ENCODE measurements around the gene RTRAF. TPM values are rescaled to one million over a fixed set of nuclear protein-coding genes. Genes with fewer than 3 reads are reported as not detected.

Gene RTRAF
- polyA plus RNA-seq, 4 donors, result 243 to 307 (median 264) TPM

DNA sequence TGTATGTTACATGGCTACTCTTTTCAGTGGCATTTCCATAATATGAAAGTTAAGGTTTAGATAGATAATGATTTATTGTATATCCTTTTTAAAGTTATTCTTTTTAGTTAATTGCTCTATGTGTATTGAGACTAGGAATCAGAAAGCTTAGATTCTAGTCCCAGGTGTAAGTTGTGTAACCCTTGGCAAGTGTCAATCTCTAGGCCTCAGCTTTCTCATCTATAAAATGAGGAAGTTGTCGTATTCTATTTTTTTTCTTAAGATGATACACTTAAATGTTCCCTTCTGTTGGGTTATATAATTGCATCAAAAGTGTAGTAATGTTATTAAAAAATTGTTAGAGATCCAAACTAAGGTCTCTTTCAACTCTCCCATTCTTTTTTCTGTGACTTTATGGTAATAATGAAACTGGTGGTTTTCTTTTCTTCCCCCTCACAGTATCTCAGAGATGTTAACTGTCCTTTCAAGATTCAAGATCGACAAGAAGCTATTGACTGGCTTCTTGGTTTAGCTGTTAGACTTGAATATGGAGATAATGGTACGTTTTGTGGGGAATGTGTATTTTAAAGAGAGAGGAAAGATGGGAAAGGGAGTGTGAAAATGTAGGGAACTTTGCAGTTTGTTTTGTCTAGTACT, 4.1 kb downstream of the RTRAF start:
- DNase-seq (ENCODE audit: low read depth in 4 of 4, low spot score in 2 of 4), result no peak

DNA sequence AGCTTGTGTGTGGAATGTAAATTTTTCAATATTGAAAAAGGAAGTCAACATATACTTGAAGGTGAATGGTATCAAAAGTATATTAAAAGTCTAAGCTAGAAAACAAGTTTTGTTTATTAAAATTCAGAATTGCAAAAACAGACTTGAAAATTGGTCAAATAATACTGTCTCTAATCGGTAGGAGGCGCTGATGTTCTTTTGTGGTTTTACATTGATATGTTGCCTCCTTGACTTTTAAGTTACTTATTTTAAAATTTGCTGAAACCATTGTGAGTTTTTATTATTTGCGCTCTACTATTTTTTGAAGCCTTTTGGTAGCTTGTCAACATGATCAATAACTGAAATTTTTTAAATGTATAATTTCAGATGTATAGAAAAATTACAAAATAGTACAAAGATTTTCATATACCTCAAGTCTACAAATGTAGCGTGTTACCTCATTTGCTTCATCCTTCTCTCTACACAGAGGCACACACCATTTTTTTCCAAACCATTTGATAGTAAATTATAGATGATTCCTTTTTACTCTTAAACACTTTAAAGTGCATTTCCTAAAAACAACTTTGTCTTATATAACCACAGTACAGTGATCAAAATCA, 6.9 kb downstream of the RTRAF start:
- DNase-seq (ENCODE audit: low read depth in 4 of 4, low spot score in 2 of 4), result no peak

DNA sequence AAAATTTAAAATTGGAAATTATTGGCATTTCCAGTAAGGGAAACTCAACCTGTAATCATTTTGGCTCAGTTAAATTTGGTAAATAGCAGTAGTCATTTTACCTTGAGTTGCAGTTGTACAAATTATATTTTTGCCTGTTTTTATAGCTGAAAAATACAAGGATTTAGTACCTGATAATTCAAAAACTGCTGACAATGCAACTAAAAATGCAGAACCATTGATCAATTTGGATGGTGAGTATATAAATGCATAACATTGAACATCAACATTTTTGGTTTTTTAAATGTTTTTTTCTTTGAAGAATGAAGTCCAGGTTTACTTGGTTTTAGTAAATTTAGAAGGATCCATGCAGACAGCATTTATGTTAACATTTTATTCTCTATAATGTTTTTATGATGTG, 9.0 kb downstream of the RTRAF start:
- no peak for DNase-seq (ENCODE audit: low read depth in 4 of 4, low spot score in 2 of 4)

DNA sequence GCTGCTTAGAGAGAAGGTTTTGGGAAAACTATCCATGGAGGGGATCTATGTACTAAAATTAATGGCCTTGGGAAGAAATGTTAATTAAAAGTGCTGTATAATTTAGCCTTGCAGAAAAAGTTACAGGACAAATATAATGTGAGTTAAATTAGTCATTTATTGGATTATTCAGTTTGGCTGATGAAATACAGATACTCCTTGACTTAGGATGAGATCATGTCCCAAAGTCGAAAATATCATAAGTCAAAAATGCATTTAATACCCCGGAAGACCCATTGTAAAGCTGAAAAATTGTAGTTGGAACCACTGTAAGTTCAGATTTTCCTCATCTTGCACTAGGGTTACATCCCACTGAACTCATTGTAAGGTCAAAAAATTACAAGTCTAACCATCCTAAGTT, 9.7 kb downstream of the RTRAF start:
- no peak for DNase-seq (ENCODE audit: low read depth in 4 of 4, low spot score in 2 of 4)

DNA sequence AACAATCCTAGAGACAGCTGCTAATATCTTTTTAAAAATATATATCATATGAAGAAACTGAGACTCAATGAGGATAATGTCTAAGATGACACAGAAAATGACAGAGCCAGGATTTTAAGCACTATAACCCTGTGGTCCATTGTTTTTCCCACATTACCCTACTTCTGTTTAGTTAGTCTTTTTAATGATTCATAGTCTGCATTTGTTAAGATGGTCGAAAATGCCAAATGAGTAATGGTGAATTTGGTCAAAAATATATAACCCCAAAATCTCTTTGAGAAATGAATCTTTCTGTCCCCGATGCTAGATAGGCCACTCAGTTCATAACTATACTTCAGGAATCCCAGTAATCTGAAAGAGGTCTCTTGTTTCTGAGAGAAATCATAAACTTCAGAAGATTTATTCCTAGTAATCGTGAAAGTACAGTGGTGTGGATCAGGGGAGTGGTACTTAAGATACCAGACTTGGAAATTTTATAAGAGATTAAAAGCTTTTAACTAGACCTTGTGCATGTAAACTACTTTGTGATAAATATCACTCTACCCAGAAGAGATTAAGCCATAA, 10.8 kb downstream of the RTRAF start:
- DNase-seq (ENCODE audit: low read depth in 4 of 4, low spot score in 2 of 4), result no peak

DNA sequence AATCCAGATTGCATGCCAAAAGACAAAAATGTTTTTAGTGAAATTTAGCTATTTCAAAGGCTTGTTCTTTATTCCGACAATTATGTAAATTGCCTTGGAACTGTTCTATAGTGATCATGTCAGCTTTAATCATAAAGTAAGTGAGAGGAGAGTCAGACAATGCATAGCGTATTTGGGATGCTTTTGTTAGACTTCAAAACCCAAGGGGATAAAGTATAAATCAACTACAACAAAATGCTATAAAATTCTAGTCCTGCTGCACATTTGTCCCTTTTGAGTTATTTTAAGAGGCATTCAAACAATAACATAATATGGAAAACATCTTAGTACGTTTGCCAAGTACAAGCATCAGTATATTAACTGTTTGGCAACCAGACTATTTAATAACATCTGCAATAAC, 11.3 kb downstream of the RTRAF start:
- no peak for DNase-seq (ENCODE audit: low read depth in 4 of 4, low spot score in 2 of 4)

DNA sequence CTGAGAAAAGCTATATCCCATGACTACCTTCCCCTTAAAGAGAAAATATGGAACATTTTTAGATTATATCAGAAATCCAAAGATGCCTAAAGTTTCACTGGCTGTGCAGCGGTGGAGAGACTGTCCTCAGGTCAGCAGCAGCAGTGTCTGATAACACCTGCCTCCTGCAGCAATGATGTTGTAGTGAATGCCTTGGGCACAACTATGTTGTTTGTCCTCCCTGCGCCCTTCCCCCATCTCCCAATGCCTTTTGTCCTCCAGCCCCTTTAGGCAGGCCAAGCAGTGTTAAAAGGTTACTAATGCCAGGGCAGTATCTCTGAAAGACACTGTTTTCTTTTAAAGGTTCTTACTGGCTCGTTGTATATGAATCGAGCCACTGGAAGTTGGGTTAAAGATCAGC, 13.2 kb downstream of the RTRAF start:
- no peak for DNase-seq (ENCODE audit: low read depth in 4 of 4, low spot score in 2 of 4)

DNA sequence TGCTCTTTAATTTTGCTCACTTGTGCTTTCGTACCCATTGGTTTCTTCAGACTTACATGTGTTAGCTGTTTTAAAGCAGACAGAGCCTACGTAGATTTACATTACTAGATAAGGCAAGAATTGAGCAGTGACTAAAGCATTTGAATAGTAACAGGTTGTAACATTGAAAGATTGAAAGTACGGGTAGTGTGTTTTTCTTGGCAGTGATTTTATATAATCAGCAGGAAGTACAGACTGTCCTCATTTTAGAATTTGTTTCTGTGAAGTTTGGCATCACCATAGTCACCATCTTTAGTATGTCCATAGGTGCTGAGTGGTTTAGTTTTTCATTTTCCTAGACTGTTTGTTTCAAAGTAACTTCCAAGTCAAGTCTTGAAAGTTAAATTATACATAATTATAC, 14.0 kb downstream of the RTRAF start:
- DNase-seq (ENCODE audit: low read depth in 4 of 4, low spot score in 2 of 4), result no peak

DNA sequence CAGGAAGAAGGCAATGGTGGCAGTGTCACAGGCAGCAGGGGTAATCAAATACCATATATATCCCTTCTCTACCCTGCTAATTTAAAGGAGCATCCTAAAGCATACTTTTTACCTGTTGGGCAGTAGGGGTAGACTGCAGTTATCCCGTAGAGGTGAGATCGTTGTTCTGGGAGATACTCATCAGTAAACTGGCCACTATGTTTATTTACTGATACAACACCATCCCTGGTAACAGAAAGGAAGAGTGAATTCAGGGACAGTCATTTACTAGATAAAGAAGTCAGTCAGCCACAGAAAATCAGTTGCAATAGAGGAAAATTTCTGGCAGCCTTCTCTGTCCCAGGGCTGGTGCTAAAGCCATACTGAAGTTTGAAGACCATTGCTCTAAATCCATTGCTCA, 16.3 kb downstream of the RTRAF start:
- DNase-seq (ENCODE audit: low read depth in 4 of 4, low spot score in 2 of 4), result no peak

DNA sequence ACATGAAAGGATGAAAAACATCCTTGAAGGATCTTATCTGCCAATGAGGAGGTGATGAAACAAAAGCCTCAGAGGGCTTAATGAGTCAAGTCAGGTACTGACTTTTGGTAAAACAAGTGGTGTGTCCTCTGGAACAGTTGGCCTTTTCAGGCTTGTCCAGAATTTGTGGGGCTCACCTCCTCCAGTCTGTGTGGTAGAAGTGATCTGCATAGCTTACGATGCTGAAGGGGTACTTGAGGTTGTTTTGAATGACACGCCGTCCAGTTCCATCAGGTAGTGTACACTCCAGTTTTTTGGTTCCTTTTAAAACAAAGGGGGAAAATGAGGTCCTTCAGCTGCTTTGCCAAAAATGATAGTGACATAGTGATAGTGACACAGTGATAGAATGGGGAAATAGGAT, 17.0 kb downstream of the RTRAF start:
- no peak for DNase-seq (ENCODE audit: low read depth in 4 of 4, low spot score in 2 of 4)

DNA sequence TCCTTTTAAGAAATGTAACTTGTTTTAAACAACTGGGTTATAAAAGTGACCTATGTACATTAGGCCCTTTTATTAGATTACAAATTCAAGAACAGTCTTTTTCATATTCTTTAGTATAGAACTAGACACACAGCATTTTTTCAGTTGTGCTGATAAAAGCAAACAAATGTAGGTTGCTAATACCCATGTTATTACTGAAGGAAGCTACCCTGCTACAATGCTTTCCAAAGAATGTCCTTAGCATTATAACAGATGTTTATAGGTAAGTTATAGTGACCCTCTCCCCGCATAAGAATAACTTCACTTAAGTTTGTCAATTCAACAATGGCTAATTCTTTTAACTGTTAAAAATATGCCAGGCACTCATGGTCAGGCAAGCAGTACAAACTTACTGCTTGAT, 17.9 kb downstream of the RTRAF start:
- no peak for DNase-seq (ENCODE audit: low read depth in 4 of 4, low spot score in 2 of 4)

DNA sequence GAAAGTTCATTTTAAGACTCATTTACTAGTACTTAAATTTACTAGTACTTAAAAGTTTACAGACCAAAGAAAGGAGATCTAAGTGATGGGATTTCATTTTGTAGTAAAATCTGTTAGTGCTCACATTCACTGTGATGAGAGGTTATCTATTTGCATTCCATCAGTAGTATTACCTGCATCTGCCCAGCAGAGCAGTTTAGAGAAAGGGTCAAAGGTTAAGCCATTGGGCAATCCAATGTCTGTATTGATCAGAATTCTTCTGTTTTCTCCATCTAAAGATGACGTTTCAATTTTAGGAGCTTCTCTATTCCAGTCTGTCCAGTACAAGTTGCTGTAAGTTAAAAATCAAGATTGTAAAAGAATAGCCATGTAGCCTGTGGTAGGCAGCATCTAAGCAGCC, 18.3 kb downstream of the RTRAF start:
- no peak for DNase-seq (ENCODE audit: low read depth in 4 of 4, low spot score in 2 of 4)

DNA sequence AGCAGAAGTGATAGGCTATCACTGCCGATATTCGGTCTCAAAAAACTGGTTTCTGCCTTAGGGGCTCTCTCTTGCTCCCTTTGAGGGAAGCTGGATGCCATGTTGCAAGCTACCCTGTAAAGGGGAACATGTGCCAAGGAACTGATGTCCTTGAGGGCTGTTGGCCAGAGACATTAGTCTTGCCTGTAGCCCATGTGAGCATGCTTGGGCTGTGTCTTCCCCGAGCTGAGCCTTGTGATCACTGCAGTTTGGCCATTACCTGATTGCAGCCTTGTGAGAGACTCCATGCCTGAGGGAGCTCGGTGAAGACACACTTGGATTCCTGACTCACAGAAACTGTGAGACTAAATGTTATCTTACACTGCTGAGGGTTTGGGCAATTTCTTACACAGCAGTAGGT, 18.8 kb downstream of the RTRAF start:
- DNase-seq (ENCODE audit: low read depth in 4 of 4, low spot score in 2 of 4), result no peak

DNA sequence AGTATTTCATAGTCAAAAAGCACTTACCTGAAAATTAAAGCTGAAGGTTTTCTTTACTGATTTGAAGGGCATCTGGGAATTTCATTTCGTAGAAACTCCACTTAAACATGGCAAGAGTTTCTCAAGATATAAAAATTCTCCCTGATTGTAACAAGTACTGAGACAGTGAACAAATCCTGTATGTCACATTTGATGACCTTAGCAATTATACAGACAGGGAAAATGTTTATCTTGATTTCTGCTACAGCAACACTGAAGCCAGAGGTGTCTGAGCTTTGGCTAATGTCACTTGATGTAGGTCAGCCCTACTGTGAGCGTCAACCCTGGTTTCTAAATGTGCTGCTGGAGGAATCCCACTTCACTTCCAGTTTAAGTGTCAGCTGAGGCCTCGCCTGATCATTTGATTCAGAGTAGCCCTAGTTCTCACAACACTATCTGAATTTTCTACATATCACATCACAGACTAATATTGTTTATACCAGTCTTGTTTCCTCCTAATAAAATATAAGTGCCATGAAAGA, 20.9 kb downstream of the RTRAF start:
- no peak for DNase-seq (ENCODE audit: low read depth in 4 of 4, low spot score in 2 of 4)

DNA sequence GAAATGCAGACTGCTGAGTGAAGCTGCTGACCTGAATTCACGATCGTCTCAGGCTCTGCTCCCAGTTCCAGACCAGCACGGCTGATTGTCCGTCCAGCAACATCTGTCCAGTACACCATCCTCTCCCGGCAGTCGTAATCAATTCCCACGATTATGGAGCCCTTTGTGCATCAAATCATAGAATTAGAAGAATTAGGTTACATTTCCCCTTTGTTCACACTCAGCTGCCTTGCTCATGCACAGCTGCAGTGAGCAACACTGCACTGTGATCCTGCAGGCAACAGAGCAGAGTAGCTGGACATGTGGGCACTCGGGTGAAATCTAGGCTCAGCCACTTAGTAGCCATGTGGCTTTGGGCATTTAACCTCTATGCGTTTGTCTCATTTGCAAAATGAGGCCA, 22.2 kb downstream of the RTRAF start:
- DNase-seq (ENCODE audit: low read depth in 4 of 4, low spot score in 2 of 4), result no peak

DNA sequence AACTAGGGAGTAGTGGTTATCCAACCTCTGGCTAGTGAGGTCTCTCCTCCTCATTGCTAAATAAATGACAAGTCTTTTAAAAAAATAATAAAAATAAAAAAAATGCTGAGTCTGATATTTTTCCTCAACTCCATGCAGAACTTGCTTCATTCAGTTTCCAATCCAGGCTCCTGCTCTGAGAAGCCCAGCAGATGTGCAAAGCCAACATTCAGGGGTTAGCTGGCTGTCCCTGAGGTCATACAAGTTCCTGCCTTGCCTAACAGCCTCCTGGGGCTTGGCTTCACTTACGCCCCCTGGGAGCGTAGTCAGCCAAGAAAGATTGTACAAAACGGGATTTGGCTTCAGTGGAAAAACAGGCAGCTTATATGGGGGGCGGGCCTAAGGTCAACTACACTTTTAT, 23.3 kb downstream of the RTRAF start:
- DNase-seq (ENCODE audit: low read depth in 4 of 4, low spot score in 2 of 4), result no peak

DNA sequence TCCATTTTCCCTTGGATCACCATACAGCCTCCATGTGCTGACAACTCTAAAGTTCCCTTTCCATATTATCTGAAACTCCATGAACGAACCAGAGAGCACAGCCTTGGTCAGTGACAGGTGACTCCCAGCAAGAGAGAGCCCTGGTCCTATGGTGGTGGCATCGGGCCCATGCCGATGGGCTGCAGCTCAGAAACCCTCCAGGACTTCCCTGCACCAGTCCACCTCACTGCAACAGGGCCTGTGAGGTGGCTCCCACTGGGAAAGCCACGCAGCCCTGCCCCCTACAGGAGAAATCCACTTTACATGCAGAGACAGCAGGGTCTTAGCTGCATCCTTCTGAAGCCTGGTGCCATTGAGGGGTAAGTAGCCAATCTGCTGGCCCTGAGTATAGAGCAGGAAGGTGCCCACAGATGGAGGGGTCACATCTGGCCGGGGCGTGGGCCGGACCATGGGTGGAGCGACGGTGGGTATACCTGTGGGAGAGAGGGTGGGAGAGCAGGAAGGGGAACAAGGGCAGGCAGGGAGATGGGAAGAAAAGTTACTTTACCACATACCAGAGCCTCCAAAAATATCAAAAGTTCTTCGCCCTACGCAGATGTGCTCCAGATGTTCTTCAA, 24.7 kb downstream of the RTRAF start:
- no peak for DNase-seq (ENCODE audit: low read depth in 4 of 4, low spot score in 2 of 4)

DNA sequence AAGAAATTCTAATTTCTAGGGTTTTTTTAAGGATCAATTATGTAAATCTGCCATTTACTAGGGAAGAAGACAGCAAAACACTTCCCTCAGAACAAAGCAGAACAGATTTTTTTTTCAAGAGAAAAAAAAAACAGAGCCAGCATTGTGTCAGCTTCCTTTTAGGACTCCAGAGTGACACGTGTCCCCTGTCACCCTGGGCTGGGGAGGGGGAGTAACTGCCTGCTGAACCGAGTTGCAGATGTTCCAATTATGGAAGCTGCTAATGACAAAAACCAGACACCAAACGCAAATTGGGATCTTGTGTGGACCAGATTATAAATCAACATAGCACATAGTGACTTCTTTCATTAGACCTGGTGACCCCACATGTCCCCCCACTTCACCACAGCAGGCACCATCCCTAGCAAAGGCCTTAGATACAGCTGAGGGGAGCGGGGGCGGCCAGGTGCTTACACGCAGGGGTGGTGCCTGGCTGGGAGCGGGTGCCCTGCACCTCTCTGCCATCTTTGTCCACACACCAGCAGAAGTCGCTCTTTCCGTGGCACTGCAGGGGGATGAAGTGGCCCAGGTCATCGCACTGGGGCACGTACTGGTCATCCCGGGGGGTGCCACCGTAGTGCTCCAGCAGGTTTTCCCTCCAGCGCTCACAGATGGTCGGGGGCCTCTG, 25.4 kb downstream of the RTRAF start:
- no peak for DNase-seq (ENCODE audit: low read depth in 4 of 4, low spot score in 2 of 4)

DNA sequence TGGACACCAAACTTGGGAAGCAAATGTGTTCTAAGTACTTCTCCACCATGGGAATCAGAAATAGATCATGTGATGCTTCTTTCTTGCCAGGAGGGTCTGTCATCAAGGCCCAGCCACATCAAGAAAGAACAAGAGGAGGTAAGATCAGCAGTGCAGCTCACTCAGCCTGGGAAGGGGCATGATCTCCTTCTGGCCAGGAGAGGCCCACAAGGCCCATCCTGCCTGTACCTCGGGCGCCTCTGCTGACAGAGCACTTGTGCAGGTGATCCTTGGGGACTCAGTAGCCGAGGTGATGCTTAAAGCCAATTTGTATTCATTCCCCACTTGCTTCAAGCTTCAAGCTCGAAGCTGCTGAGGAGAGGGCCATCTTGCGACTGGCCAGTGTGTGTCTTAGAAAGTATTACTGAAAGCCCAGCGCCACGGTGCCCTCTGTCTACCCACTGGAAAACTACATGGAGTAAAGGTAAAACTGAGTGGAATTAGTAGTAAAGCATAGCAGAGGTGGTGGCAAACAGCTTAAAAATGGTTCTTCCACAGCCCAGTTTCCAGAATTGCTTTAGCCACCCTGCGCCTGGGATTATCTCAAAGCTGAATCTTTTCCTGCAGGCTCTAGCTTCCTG, 26.2 kb downstream of the RTRAF start:
- no peak for DNase-seq (ENCODE audit: low read depth in 4 of 4, low spot score in 2 of 4)

DNA sequence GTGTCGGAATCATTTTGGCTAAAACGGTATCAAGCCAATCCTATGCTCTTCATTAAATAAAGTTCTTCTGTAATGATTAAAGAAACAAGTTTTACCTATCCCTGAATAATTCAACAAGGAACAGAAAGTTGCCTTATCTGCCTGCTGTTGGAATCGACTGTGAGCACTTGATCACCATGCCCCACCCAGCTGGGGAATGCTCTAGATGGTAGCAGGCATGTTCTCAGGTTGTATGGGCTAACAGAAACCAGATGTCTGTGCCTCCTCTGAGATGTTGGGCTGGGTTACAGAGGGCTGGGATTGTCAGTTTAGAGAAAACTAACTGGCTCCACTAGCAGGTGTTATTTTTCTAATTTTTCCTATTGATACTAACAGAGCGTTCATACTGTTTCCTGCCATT, 28.9 kb downstream of the RTRAF start:
- DNase-seq (ENCODE audit: low read depth in 4 of 4, low spot score in 2 of 4), result no peak

DNA sequence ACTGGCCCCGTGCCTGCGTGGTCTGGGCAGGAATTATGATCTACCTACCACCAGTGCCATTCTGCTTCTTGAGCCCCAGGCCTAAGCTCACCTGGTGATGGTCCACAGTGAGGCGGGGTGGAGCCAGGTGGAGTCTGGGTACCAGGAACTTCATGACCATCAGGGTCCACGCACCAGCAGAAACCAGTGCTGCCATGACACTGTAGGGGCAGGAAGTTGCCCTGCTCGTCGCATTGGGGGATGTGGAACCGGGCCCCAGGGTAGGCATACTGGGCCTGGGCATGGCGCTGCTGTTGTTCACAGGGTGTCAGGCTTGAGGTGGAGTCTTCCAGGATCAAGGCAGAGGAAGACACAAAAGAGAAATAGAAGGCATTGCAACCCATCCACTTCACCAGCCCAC, 29.6 kb downstream of the RTRAF start:
- DNase-seq (ENCODE audit: low read depth in 4 of 4, low spot score in 2 of 4), result no peak
